Stimulated activated CD4-positive, alpha-beta T cell treated with anti-CD3 and anti-CD28 coated beads, Interleukin-1b, Interleukin-23, amount 100 ng/mL, for 48 hours (primary cell): Measurements from ENCODE around the gene CCNK.

Experiments
- DNase-seq: peaks from one replicate; pipeline ENCODE4 v3.0.0-alpha.2; 2020

The CCNK gene

DNA sequence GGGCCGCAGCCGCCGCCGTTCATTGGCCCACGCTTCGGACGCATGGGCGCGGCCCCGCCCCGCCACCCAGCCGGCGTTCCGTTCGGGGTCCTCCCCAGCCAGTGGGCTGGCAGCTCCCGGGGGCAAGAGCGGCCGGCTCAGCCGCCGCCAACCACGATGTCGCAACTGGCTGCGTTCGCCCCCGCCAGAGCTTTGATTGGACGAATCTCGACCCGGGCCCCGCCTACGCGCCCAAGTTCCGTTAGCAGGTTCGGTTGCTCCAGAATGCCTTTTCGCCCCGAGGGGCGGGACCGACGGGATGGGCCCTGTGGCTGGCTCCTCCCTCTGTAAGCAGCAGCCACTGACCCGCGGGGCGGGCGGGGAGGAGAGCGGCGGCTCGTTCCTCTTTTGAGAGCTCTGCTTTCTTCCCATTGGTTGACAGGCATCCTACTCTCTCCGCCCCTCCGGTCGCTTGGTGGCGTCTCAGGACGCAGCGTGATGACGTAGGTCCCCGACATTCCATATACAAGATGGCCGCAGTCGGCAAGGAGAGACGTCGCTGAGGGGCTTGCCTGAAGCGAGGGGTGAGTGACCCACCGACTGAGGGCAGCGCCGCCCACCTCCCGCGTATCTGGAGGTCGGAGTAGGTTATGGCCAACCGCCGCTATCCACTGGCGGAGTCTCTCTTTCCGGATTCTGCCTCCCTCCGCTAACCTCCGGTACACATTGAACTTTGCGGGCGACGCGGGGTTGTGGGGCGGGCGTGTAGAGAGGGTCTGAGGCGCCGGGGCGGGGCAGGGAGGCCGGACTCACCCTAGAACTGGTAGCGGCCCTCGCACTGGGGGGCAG, at the start of gene CCNK:
Gene CCNK, plus strand, starts transcription at position 493 of the 828 bp plus-strand sequence. CDS start 11,269 bp downstream, outside the sequence.
- peak; percentile 100 for DNase-seq

DNA sequence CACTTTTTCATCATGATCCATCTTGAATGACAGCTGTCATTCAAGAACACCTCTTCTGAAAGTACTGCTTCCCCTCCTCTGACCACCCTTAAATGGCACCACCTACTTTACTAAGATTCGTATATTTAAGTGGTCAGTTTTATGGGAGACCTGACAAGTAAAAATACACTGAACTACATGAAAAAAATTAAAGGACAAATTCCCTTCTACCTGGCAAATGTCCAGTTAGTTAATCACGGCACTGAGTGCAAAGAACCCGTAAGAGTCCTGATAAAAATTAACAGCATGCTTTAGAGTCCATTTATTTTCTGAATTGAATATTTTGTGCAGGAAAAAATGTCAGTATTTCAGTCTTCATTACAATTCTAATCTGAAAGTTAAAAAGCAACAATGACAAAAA, 49.2 kb upstream of the CCNK start:
- DNase-seq, result no peak

- DNase-seq, result no peak
Observed at GRCh38 chr14:99432485-99432884, 48.7 kb upstream of the CCNK start.

DNA sequence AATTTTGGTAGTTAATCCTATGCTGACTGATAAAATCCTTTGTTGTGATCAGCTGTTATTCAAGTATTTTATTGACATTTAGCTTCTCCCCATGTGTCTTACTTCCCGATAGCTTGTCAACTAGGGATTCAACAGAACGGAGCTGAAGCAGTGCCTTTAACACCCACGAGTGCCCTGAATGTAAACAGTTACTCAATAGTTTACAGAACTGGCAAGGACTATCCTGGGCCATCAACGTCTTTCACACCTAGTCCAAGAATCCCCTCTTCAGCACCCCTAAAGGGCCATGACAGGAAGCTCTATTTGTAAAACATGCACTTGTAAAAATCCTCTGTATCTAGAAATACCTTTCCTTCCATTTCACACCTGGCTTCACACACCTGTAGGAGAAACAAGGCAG, 45.9 kb upstream of the CCNK start:
- no peak for DNase-seq

- DNase-seq, result no peak
Observed at GRCh38 chr14:99436247-99437180, 44.7 kb upstream of the CCNK start.

- DNase-seq, result no peak
Observed at GRCh38 chr14:99437706-99438105, 43.5 kb upstream of the CCNK start.

DNA sequence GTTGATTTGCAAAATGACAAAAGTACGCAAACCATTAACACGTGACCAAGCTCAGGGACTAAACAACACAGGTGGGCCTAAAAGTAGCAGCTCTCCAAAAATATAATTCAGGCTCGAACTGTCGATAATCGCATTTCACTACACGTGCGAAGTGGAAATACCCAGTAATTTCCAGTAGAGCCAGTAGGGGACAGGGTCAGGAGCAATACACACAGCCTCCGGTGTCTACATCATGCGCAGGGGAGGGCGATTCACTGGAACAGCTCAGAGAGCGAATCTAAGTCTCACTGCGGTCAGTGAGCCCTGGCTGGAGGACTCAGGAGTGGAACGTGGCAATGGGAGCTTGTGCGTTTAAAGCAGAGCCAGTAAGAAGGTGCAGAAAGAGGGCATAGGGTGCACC, 40.9 kb upstream of the CCNK start:
- no peak for DNase-seq

DNA sequence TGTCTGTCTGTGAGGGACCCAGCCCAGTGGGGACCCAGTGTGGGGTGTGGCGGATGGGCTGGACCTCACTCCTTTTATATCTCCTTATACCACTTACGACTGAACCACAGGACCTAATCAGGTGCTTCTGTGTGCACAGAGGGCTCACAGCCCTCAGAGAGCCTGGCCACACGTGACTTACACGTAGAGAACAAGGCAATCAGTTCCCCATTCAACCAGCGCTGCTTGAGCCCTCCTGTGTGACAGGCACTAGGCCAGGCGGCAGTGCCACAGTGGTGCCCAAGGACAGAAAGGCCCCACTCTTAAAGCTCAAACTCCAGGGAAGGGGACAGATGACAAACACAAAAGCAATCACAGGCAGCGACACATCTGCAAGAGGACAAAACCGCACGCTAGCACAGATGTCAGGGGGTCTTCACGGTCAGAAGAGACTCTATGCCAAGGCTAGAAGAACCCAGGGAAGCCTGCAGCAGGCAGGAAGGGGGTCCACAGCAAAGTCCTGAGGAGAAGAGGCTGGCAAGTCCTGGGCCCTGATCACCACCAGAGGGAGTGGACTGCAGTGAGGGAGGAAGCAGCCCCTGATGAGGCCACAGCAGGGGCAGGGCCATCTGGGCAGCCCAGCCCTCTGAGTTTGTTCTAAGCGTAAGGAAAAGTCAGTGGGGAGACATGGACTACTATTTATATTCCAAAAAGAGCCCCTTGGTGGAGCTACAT, 39.9 kb upstream of the CCNK start:
- DNase-seq, result no peak

DNA sequence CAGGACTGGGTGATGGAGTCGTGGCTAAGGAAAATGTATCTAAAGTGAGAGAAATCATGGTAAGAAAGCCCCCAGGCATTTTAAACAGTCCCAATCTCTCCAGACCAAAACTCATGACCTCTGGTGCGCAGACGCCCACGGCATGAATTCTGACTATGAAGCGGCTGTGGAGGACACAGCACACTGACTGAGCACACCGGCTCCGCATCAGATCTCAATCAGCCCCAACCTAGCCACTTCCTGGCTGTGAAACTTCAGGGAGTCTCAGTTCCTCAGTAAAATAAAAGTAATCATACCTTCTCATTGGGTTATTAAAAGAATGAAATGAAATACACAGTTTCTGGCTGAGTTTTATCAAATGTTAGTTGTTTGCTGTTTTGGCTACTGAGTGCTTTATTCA, 39.3 kb upstream of the CCNK start:
- DNase-seq, result peak; percentile 13

DNA sequence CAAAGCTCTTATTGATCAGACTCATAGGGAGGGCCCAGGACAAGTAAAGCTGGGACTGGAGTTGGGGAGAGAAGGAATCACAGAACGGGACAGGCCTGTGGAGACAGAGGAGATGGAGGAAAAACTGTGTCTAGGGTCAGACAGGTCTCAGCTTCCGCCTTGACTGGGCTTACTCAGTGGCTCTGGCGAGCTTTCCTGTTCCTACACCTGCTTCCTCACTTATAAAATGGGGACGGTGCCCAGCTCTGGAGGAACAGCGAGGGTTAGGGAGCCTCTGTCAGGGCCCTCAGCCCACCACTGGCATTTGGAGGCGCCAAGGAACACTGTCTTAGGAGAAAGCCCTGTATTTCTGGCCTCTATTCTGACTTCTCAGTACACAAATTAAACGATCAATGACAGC, 35.3 kb upstream of the CCNK start:
- no peak for DNase-seq

- DNase-seq, result no peak
Observed at GRCh38 chr14:99447739-99448138, 33.5 kb upstream of the CCNK start.

- no peak for DNase-seq
Observed at GRCh38 chr14:99450266-99450665, 30.9 kb upstream of the CCNK start.

DNA sequence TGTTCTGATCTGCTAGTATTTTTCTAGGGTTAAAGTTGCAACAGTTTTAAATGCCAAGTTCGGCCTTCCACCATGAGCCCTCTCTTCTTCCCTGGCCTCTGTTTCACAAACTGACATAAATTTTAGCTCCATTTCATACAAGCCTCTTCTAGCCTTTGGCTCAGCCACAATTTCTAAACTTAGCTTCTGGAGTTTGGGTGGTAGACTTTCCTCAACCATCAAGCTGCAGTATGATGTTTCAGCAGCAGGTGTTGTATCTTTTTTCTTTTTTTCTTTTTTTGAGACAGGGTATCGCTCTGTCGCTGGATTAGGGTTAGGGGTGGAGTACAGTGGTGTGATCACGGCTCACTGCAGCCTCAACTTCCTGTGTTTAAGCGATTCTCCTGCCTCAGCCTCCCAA, 30.0 kb upstream of the CCNK start:
- no peak for DNase-seq

DNA sequence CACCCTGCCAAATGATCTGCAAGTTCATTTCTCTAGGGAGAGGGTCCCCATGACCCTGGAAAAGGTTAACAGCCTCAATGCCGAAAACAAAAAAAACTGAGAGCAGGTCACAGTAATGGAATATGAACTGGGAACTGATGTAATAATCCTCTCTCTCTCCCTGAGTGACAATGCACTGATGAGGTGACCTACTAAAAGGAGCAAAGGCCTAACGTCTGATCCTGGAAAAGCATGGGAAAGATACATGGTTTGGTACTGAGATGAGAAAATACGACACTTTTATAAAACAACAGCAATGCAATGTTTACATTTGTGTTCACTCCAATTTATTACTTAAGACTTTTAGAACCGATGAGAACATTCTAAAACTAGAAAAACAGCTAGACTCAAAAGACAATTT, 28.2 kb upstream of the CCNK start:
- DNase-seq, result no peak

DNA sequence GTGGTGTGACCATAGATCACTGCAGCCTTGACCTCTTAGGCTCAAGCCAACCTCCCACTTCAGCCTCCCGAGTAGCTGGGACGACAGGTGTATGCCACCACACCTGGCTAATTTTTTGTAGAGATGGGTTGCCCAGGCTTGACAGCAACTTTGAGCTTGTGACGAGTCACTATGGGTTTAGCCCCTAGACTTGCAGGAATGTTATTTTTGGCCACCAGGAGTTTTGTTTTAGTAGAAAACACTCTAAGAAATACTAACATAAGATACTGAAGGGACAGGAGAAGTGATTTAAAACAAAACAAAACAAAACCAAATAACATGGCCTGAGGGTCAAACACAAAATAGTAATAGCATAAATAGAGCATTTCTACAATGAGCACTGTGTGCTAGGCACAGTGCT, 27.0 kb upstream of the CCNK start:
- DNase-seq, result no peak

DNA sequence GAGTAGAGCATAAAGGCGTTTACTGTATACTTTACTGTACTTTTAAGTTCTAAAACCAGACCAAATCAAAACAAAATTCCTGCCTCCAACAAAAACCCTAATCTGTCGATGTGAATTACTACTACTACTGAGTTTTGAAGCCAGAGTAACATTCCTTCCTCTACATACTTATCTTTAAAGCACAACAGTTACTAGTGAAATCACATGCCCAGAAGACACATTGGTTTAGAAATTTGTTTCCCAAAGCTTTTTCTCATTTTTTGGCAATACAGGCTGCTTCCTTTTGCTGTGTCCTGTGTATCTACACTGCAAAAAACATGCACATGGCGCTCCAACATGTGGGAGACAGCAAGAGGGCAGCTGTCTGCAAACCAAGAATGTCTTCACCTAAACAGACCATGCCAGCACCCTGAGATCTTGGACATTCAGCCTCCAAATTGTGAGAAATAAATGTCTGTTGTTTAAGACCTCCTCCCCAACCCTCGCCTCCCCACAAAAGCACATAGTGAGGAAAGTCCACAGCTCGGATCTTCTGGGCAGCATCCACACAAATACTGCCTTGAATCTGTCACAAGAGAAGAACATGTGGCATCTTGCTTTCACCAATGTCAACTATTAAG, 21.6 kb upstream of the CCNK start:
- DNase-seq, result no peak

DNA sequence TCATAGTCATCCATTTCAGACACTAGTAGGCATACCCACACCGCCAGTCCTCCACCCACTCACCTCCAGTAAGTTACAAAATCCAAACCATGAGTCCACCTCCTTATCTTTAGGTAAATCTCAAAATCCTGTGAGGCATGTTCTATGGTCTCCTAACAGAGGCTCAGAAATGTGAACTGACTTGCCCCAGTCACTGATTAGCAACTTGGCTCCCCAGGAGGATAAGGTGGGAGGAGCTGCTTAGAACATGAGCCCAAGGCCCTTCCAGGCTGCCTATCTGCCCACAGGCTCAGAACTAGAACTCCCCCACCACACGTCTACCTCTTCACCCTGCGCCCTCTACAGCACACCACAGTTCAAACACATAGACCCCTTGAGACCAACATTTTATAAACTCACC, 20.4 kb upstream of the CCNK start:
- DNase-seq, result no peak

DNA sequence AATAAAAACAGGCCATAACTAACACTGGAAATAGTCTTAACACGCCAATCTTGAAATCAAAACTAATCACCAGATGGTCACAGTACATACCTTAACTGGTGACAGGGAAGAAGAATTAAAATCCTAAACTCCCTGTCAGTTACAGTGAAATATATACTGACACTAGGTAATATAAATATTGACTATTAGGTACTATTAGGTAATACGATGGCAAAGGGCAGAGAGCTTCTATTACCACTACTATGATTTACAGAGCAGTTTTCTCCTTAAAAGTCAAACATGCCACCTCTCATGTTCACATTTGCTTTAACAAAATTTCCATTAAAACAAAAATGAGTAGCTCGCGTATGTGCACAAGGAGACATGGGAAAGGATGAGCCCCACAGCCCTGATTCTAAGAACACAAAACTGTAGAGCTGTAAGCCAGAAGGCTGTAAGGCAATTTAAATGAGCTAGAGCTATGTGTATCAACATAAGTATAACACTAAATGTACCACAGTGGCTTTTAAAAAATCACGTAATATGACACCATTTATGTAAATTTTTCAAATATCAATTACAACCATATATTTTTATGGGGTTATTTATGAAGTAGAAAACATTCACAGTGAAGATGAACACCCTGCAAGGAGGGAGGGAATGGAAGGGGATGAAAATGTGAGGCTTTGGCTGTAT, 19.7 kb upstream of the CCNK start:
- DNase-seq, result no peak

- no peak for DNase-seq
Observed at GRCh38 chr14:99462210-99462609, 19.0 kb upstream of the CCNK start.

GRCh38 chr14:99463974-99464373, 17.2 kb upstream of the CCNK start:
- DNase-seq, result no peak

DNA sequence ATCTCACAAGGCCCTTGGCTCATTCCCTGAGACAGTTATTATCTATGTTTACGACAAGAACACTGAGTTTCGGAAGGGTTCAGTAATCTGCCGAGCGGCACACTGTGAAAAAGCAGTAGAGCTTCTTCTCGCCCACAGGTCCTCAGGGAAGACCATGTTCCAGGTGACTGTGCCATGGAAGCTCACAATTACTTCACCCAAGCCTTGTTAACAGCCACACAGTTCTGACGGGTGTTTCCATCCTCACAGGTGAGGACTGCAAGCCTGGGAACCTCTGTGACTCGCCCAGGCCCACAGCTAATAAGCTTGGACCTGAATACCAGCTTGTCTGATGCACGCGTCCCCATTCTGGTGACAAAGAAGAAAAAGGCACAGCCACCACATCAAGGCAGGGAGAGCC, 15.9 kb upstream of the CCNK start:
- no peak for DNase-seq

- no peak for DNase-seq
Observed at GRCh38 chr14:99466758-99467157, 14.5 kb upstream of the CCNK start.
